HEK293T (cell line): ENCODE measurements around the gene PHOSPHO1.

Experiments
- CTCF ChIA-PET: fragments of 350-600 bp; formaldehyde crosslinking; extraction: SDS; loops from one replicate; lab custom pipeline; 2021; ENCODE audit warnings: antibody characterized with exemption, inconsistent platforms; lab: Yijun Ruan, JAX
- POLR2A ChIA-PET: fragments of 350-600 bp; formaldehyde crosslinking; extraction: SDS; loops from one replicate; lab custom pipeline; 2020; ENCODE audit warnings: antibody characterized with exemption, inconsistent platforms; lab: Yijun Ruan, JAX
- DNase-seq: peaks from one replicate; pipeline ENCODE4 v3.0.0; 2012; ENCODE audit warnings: mixed read lengths; ENCODE audit errors: extremely low spot score
- ARNT ChIP-seq: fragments of 450-650 bp; IDR thresholded peaks from 2 replicates; pipeline ENCODE4 v1.6.1; 2017; ENCODE audit warnings: mild to moderate bottlenecking
- BHLHE40 ChIP-seq: fragments of 450-650 bp; IDR thresholded peaks from 2 replicates; pipeline ENCODE4 v1.6.1; 2016; ENCODE audit warnings: mild to moderate bottlenecking, moderate library complexity, borderline replicate concordance
- CTBP1 ChIP-seq: fragments of 450-650 bp; IDR thresholded peaks from 2 replicates; pipeline ENCODE4 v1.6.1; 2016; ENCODE audit warnings: borderline replicate concordance
- ELF4 ChIP-seq: fragments of 450-650 bp; IDR thresholded peaks from 2 replicates; pipeline ENCODE4 v1.6.1; 2017; ENCODE audit warnings: antibody characterized with exemption
- FOXA1 ChIP-seq: fragments of 450-650 bp; IDR thresholded peaks from 2 replicates; pipeline ENCODE4 v1.6.1; 2016; ENCODE audit warnings: mild to moderate bottlenecking
- FOXK2 ChIP-seq: fragments of 450-650 bp; IDR thresholded peaks from 2 replicates; pipeline ENCODE4 v1.6.1; 2016; ENCODE audit warnings: mild to moderate bottlenecking
- FOXM1 ChIP-seq: fragments of 450-650 bp; IDR thresholded peaks from 2 replicates; pipeline ENCODE4 v1.6.1; 2017; ENCODE audit warnings: mild to moderate bottlenecking, borderline replicate concordance
- HDGF ChIP-seq: fragments of 450-650 bp; IDR thresholded peaks from 2 replicates; pipeline ENCODE4 v1.6.1; 2017; ENCODE audit warnings: antibody characterized with exemption, borderline replicate concordance
- L3MBTL2 ChIP-seq: fragments of 450-650 bp; conservative IDR thresholded peaks from 2 replicates; pipeline ENCODE4 v1.6.1; 2016; ENCODE audit warnings: mild to moderate bottlenecking
- LEF1 ChIP-seq: fragments of 450-650 bp; IDR thresholded peaks from 2 replicates; pipeline ENCODE4 v1.6.1; 2017; ENCODE audit warnings: mild to moderate bottlenecking, borderline replicate concordance
- NFRKB ChIP-seq: fragments of 450-650 bp; IDR thresholded peaks from 2 replicates; pipeline ENCODE4 v1.6.1; 2016; ENCODE audit warnings: mild to moderate bottlenecking, moderate library complexity
- PKNOX1 ChIP-seq: fragments of 450-650 bp; IDR thresholded peaks from 2 replicates; pipeline ENCODE4 v1.6.1; 2016
- SP1 ChIP-seq: fragments of 450-650 bp; IDR thresholded peaks from 2 replicates; pipeline ENCODE4 v1.6.1; 2017
- SUZ12 ChIP-seq: fragments of 450-650 bp; IDR thresholded peaks from 2 replicates; pipeline ENCODE4 v1.6.1; 2016; ENCODE audit warnings: mild to moderate bottlenecking
- TARDBP ChIP-seq: fragments of 450-650 bp; IDR thresholded peaks from 2 replicates; pipeline ENCODE4 v1.6.1; 2016
- ZNF384 ChIP-seq: fragments of 450-650 bp; IDR thresholded peaks from 2 replicates; pipeline ENCODE4 v1.6.1; 2016

PHOSPHO1 gene

GRCh38 chr17:49209061-49209571, 21.5 kb downstream of the PHOSPHO1 start:
- ChIA-PET POLR2A (interaction anchor here (1.1 kb wide), 1 partner anchor 16 kb away, joined by 4 read pairs; no protein-coding TSS in a partner anchor), CTCF (no interaction called here)
- no peak for DNase-seq
- no peak for TF ChIP-seq L3MBTL2
- TF ChIP-seq NFRKB: no peak
- TF ChIP-seq PKNOX1: no peak
- no peak for TF ChIP-seq HDGF
- TF ChIP-seq CTBP1: no peak
- TF ChIP-seq ELF4: no peak
- no peak for TF ChIP-seq SUZ12
- no peak for TF ChIP-seq LEF1
- no peak for TF ChIP-seq BHLHE40
- TF ChIP-seq FOXK2: no peak
- no peak for TF ChIP-seq ARNT
- no peak for TF ChIP-seq TARDBP
- no peak for TF ChIP-seq ZNF384
- TF ChIP-seq FOXM1: no peak
- no peak for TF ChIP-seq SP1
- no peak for TF ChIP-seq FOXA1

GRCh38 chr17:49204516-49204915, 26.1 kb downstream of the PHOSPHO1 start:
- TF ChIP-seq TARDBP: no peak
- no peak for TF ChIP-seq ARNT
- TF ChIP-seq SP1: no peak
- no peak for TF ChIP-seq FOXK2
- no peak for TF ChIP-seq HDGF
- no peak for TF ChIP-seq SUZ12
- no peak for TF ChIP-seq LEF1
- no peak for TF ChIP-seq L3MBTL2
- TF ChIP-seq FOXA1: no peak
- TF ChIP-seq CTBP1: no peak
- TF ChIP-seq NFRKB: no peak
- no peak for TF ChIP-seq PKNOX1
- no peak for TF ChIP-seq BHLHE40
- no peak for TF ChIP-seq ELF4
- TF ChIP-seq FOXM1: no peak
- no peak for TF ChIP-seq ZNF384
- CTCF ChIA-PET: no interaction called here

GRCh38 chr17:49203796-49204195, 26.8 kb downstream of the PHOSPHO1 start:
- ChIA-PET CTCF (no interaction called here), POLR2A (interaction anchor here (2.5 kb wide), 1 partner anchor 11 kb away, joined by 9 read pairs; no protein-coding TSS in a partner anchor)
- DNase-seq: no peak
- no peak for TF ChIP-seq ELF4

More at GRCh38 chr17:49204516-49204915, 26.1 kb downstream of the PHOSPHO1 start:
- DNase-seq: no peak
- POLR2A ChIA-PET: interaction anchor here (2.5 kb wide), 1 partner anchor 12 kb away, joined by 9 read pairs; no protein-coding TSS in a partner anchor

- CTCF ChIA-PET: no interaction called here
- no peak for DNase-seq
- TF ChIP-seq PKNOX1 (no peak), LEF1 (no peak), SUZ12 (no peak), BHLHE40 (no peak), ZNF384 (no peak), ELF4 (no peak), CTBP1 (no peak), SP1 (no peak), FOXK2 (no peak), NFRKB (no peak), ARNT (no peak), FOXA1 (no peak)
- POLR2A ChIA-PET: interaction anchor here (2.0 kb wide), 1 partner anchor 9 kb away, joined by 10 read pairs; no protein-coding TSS in a partner anchor
Observed at GRCh38 chr17:49201481-49201927, 29.1 kb downstream of the PHOSPHO1 start.

GRCh38 chr17:49200423-49201083, 30.0 kb downstream of the PHOSPHO1 start:
- CTCF ChIA-PET: no interaction called here

More at GRCh38 chr17:49200423-49201083, 30.0 kb downstream of the PHOSPHO1 start:
- TF ChIP-seq NFRKB (no peak), LEF1 (no peak), TARDBP (no peak), HDGF (no peak), FOXA1 (no peak), PKNOX1 (no peak), L3MBTL2 (no peak), FOXM1 (no peak), FOXK2 (no peak), ELF4 (no peak), CTBP1 (no peak), SP1 (no peak), BHLHE40 (no peak), ARNT (no peak), SUZ12 (no peak), ZNF384 (no peak)
- POLR2A ChIA-PET: interaction anchor here (1.1 to 2.0 kb wide), 2 partner anchors 9 kb away, joined by 4 to 10 read pairs; partner anchors contain the start of genes ABI3 and GNGT2
- DNase-seq: no peak
